ENCODE data around the gene TLE5. TPM values are rescaled to one million over a fixed set of nuclear protein-coding genes. Genes with fewer than 3 reads are reported as not detected.

TLE5 gene
- total and polyA plus RNA-seq, 2 of the 4 experiments (the other 2 are of a cell fraction), result 119 to 407 TPM

GRCh38 chr19:3041761-3042620, 20.3 kb downstream of the TLE5 start (continued):
- no peak for TF ChIP-seq MAFK (IDR thresholded peaks at IDR 0.05; ENCODE audit: low read depth, low read length)

GRCh38 chr19:3041327-3041726, 21.0 kb downstream of the TLE5 start:
- DNase-seq (no peak), ATAC-seq (ENCODE audit: low read depth) (no peak)
- Histone ChIP-seq H3K27me3 (ENCODE audit: control insufficient read depth, insufficient read depth, low read length) (peaks cover 2% of the 10 kb centered on the region; the same call in 1 of the 2 replicates), H3K36me3 (ENCODE audit: control insufficient read depth, insufficient read depth, low read length) (no peaks in the 10 kb centered on the region), H3K9me1 (ENCODE audit: insufficient read depth, low read length) (no peaks in the 10 kb centered on the region), H2BK5ac (ENCODE audit: low read depth, low read length, poor library complexity, severe bottlenecking) (no peak overlapping the region), H3K14ac (replicated peaks; ENCODE audit: low read depth, low read length) (no peak overlapping the region), H3K4me2 (ENCODE audit: low read depth, low read length) (no peak overlapping the region), H3K18ac (ENCODE audit: low read depth, low read length) (no peak overlapping the region), H3K23ac (ENCODE audit: low read depth, low read length) (no peak overlapping the region), H2AFZ (replicated peaks; ENCODE audit: low read length, poor library complexity) (peak overlapping the region; percentile 67), H2AK5ac (ENCODE audit: low read depth, low read length) (no peak overlapping the region), H2BK15ac (ENCODE audit: low read depth, low read length) (no peak overlapping the region), H3K4me1 (ENCODE audit: control insufficient read depth, insufficient read depth, low read length) (peaks cover 5% of the 10 kb centered on the region), H3K27ac (ENCODE audit: insufficient read depth, low read length) (no peak overlapping the region), H3K4ac (ENCODE audit: low read depth, low read length) (no peak overlapping the region), H4K8ac (ENCODE audit: low read depth in 2 of 2, low read length in 2 of 2) (no peak overlapping the region), H3K79me1 (ENCODE audit: low read depth in 1 of 2, low read length in 2 of 2) (peaks cover 0 to 3% of the 10 kb centered on the region in 2 experiments; a peak in 1 of 4 replicates), H3K56ac (ENCODE audit: extremely low read depth, insufficient read depth, low read length) (no peak overlapping the region), H3K9ac (ENCODE audit: low read depth, low read length) (no peak overlapping the region), H2BK20ac (ENCODE audit: low read depth, low read length) (no peak overlapping the region), H4K20me1 (ENCODE audit: insufficient read depth, low read length) (no peaks in the 10 kb centered on the region), H3K9me3 (ENCODE audit: control insufficient read depth, insufficient read depth, low read length) (no peaks in the 10 kb centered on the region), H4K5ac (ENCODE audit: low read depth, low read length) (no peak overlapping the region), H2BK120ac (ENCODE audit: low read depth, low read length) (no peak overlapping the region), H3K4me3 (ENCODE audit: insufficient read depth, low read depth, low read length) (no peak overlapping the region), H4K91ac (ENCODE audit: insufficient read depth, low read depth, low read length) (no peak overlapping the region), H2AK9ac (replicated peaks; ENCODE audit: low read depth, low read length, poor library complexity) (no peak overlapping the region)
- BruUV-seq (replicated peaks), result no TSS peak
- in situ Hi-C loops (cut with MboI; ENCODE audit: low sequenced_read_pairs), result no loop called here
- CTCF ChIA-PET, result no interaction called here
- dilution Hi-C loops (cut with HindIII; ENCODE audit: low sequenced_read_pairs, unreplicated experiment), result no loop called here
- intact Hi-C loops (cut with micrococcal nuclease), result no loop called here
- 66% methylated on average over 4 of the region's 12 CpGs; no CpG with 5 or more reads in 1 of the 2 experiments for WGBS, 2 experiments (ENCODE audit: extremely low coverage in 2 of 2, insufficient read length in 1 of 2)
- POLR2A ChIA-PET (ENCODE audit: unreplicated experiment), result no interaction called here
- no peak for TF ChIP-seq POLR2A (IDR thresholded peaks at IDR 0.05; ENCODE audit: low read depth, low read length)
- no peak for TF ChIP-seq RFX5 (IDR thresholded peaks at IDR 0.05; ENCODE audit: low read depth, low read length)
- TF ChIP-seq MXI1 (IDR thresholded peaks at IDR 0.05; ENCODE audit: borderline replicate concordance, low read depth, low read length), result no peak
- TF ChIP-seq FOS (IDR thresholded peaks at IDR 0.05; ENCODE audit: low read depth, low read length), result no peak
- no peak for TF ChIP-seq CEBPB (IDR thresholded peaks at IDR 0.05; ENCODE audit: low read depth, low read length)
- TF ChIP-seq SMC3 (IDR thresholded peaks at IDR 0.05; ENCODE audit: low read depth, low read length), result no peak
- no peak for TF ChIP-seq USF2 (IDR thresholded peaks at IDR 0.05; ENCODE audit: low read depth, low read length)
- TF ChIP-seq NFE2L2 (IDR thresholded peaks at IDR 0.05; ENCODE audit: low read depth, low read length), result no peak
- TF ChIP-seq CTCF (conservative IDR thresholded peaks at IDR 0.05; ENCODE audit: low read depth, low read length), result no peak
- TF ChIP-seq MAFK (IDR thresholded peaks at IDR 0.05; ENCODE audit: low read depth, low read length), result no peak
- no peak for TF ChIP-seq BHLHE40 (IDR thresholded peaks at IDR 0.05; ENCODE audit: low read depth, low read length)
- no peak for TF ChIP-seq ELK1 (IDR thresholded peaks at IDR 0.05; ENCODE audit: borderline replicate concordance, low read depth, low read length)
- no peak for TF ChIP-seq CHD1 (IDR thresholded peaks at IDR 0.05; ENCODE audit: low read depth, low read length)

Data from IMR-90 (cell line).